ENCODE results near the gene ZNF618.

Gene ZNF618

DNA sequence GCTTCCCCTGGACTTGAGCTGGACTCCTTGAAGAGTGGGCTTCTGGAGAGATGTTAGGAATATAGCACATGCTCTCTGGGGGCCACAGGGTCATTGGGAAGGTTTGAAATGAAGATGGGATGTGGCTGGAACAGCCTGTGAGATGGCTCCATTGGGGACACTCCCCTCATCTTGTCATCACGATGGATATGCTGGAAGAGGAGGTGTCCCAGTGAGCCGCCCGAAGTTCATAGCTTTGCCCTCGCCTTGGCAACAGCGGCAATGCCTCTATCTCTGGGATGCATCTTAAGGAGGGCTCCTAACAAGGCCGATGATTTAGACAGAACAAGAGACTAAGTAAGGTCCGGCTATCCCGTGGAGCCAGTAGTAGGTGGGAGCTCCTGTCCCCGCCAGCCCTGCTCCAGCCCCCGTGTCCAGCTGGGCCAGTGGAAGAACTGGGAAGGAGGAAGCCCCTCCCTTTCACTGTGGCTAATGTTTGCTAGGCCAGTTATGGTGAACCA is 178.1 kb downstream of the ZNF618 start:
- H3K27ac ChIP-seq: no peak overlapping the region
- TF ChIP-seq, protein P1, sequence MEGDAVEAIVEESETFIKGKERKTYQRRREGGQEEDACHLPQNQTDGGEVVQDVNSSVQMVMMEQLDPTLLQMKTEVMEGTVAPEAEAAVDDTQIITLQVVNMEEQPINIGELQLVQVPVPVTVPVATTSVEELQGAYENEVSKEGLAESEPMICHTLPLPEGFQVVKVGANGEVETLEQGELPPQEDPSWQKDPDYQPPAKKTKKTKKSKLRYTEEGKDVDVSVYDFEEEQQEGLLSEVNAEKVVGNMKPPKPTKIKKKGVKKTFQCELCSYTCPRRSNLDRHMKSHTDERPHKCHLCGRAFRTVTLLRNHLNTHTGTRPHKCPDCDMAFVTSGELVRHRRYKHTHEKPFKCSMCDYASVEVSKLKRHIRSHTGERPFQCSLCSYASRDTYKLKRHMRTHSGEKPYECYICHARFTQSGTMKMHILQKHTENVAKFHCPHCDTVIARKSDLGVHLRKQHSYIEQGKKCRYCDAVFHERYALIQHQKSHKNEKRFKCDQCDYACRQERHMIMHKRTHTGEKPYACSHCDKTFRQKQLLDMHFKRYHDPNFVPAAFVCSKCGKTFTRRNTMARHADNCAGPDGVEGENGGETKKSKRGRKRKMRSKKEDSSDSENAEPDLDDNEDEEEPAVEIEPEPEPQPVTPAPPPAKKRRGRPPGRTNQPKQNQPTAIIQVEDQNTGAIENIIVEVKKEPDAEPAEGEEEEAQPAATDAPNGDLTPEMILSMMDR (conservative IDR thresholded peaks at IDR 0.05): no peak

DNA sequence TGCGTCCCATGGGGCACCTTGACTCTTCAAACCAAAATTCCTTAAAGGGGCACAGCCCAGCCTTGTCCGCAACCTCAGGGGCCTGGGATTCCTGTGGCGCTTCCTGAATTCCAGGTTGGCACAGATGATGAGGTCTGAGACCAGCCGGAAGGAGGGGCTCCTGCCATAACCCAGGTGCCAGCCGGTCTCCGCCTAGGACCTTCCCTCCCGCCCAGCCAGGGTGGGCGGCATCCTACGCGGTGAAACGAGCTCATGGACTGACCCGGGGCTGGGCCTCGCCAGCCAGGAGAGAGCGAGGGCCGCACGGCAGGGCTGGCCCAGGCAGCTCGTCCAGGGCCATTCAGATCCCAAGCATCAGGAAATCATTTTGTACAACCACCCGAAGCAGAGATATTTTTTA is 179.0 kb downstream of the ZNF618 start:
- no peak overlapping the region for H3K27ac ChIP-seq
- TF ChIP-seq, protein P1 (conservative IDR thresholded peaks at IDR 0.05): no peak

DNA sequence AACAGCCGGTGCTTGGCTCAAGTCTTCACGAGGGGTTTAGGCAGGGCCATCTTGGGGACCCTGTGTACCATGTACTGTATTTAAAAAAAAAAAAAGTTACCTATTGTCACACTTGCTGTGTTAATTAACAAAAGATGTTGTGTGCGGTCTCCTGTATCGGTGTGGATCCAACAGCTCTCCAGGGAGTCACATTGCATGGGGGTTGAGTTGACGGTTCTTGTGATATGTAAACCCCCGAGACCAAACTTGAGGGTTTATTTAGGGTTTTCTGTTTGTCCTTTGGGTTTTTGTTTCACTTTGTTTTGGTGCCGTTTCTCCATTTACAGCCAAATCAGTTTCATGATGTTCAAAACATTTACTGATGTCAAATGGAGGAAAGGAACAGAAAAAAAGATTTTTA is 179.8 kb downstream of the ZNF618 start:
- H3K27ac ChIP-seq: no peak overlapping the region
- TF ChIP-seq, protein P1 (conservative IDR thresholded peaks at IDR 0.05): no peak

DNA sequence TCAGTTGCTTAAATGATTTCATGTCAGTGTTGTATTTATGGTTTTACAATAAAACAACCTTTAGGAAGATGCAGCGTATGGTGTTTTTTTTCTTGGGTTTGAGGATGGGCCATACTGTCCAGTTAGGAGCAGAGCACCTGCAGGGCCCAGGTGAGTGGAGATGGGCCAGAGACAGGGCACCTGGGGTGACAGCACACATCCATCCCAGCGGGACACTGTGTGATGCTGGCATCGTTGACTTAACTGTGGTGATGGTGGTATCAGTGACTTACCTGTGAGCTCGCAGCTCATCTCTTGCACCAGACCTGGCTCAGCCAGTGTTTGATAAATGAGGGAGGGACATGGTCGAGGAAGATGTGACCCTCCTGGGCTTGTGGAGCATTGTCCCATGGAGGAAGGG is 180.4 kb downstream of the ZNF618 start:
- no peak overlapping the region for H3K27ac ChIP-seq
- TF ChIP-seq, protein P1 (conservative IDR thresholded peaks at IDR 0.05): no peak

DNA sequence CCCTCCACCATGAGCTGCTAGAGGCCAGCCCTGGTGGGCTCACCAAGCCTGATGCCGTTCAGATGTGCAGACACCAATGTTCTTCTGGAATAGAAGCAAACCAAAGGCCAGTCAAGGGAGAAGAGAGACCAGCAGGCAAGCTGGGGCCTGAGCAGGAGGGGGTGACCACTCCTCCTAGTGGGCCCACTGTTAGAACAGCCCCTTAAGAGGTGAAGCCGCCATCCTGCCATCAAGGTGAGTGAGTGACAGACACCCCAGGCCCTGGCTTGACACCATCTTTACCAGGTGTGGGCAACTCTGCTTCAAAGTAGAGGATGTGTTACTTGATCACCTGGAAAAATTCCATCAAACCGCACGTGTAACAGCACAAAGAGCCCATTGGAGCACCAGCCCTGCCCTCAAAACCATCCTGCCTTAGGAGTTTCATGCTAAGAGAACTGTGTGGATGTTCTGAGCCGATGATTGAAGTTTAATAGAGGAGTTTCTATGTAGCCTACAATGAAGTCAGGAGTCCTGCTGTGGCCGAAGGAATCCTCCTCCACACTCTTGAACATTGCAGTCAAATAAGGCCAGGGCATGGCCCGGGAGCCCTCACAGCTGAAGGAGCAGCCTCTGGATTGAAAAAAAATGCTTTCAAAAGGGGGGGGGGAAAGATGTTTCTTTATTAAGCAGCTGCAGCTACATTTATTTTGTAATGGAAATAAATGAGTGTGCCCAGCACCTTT is 181.2 kb downstream of the ZNF618 start:
- TF ChIP-seq, protein P1 (conservative IDR thresholded peaks at IDR 0.05): no peak

DNA sequence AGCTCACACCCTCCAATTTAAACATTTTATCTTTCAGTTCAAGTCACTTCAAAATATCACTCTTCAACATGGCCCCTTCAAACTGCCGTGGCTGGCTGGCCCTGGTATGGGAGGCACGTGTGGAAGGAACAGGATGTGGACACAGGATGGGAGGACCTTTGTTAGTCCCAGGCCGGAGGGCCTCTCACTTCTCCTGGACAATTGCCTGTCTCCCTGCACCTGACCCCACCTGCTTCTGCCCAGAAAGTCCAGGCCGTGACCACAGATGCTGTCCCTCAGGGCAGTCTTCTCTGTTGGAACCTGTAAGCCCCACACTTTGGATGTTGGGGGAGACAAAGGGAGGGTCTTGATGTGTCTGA is 182.6 kb downstream of the ZNF618 start:
- TF ChIP-seq, protein P1 (conservative IDR thresholded peaks at IDR 0.05): no peak
- no peak overlapping the region for H3K27ac ChIP-seq

More for the DNA sequence above, 181.2 kb downstream of the ZNF618 start:
- no peak overlapping the region for H3K27ac ChIP-seq

DNA sequence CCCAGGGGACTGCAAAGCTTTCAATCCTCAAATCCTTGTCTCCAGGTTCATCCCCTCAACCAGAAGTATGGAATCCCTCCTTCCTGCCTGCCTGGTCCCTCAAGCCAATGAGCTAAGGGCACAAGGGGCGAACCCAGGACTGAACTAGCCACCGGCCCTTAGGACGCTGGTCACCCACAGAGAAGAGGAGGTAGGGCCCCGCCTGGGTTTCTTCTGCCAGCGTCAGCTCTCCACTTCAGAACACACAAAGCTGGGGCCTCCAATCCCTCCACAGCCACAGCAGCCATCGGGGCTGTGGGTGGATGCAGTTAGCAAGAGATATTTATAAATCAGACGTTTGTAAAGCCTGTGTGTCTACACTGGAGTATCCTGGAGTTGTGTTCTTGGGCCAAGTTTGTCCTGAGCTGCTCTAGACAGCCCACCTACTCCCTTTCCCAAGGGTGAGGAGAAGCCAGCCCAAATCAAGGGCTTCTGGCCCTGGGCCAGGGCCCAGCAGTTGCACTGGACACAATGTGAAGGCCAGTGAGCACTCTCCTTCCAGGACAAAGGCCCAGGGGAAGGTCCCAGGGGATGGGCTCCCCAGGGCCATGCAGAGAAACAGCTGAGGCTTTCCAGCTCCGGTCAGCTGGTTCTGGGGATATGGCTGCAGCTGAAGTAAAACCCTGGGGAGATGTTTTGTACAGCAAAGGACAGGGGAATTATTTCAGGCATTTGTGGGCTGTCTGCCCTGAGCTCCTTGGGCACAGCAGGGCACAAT is 183.1 kb downstream of the ZNF618 start:
- H3K27ac ChIP-seq: no peak overlapping the region
- TF ChIP-seq, protein P1 (conservative IDR thresholded peaks at IDR 0.05): no peak
